Measurements from ENCODE around the gene CHD9. TPM values are rescaled to one million over a fixed set of nuclear protein-coding genes. Genes with fewer than 3 reads are reported as not detected.
A peak's percentile ranks its signal among the peaks of the same experiment; 100 is the strongest.

Gene CHD9
- total RNA-seq, 1 experiment from 2014 or later, result 25.4 TPM

DNA sequence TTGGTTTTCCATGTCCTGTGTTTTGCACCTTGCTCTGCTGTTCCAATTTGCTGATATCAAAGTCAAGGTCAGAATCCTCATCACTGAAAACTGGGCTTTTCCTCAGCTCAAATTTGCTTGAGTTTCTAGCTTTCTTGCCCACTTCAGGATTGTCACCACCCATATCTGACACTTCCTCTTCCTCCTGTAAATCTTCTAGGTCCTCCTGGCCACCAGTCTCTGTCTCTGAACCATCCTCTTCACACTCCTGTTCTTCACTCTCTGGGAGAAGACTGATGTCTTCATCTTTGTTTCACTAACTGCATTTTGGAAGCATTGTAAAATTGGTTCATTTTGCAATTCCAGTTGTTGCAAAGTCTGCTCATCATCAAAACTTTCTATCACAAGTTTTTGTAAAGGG lies 316.0 kb downstream of the CHD9 start:
- Histone ChIP-seq H3K4me1 (ENCODE audit: control insufficient read depth, insufficient read depth, low read length) (peaks cover 5% of the 10 kb centered on the region; the same call in 1 of the 2 replicates), H3K9me3 (ENCODE audit: control insufficient read depth, insufficient read depth, low read depth, low read length) (no peaks in the 10 kb centered on the region), H3K27ac (ENCODE audit: low read length) (no peak overlapping the region), H3K27me3 (ENCODE audit: control insufficient read depth, insufficient read depth, low read length) (peaks cover 25% of the 10 kb centered on the region), H3K4me3 (ENCODE audit: low read depth in 2 of 2, low read length in 2 of 2) (no peak overlapping the region), H3K36me3 (ENCODE audit: control insufficient read depth, insufficient read depth, low read length) (no peaks in the 10 kb centered on the region)
- ChIA-PET CTCF (no interaction called here), POLR2A (no interaction called here)
- intact Hi-C loops (cut with micrococcal nuclease; ENCODE audit: unreplicated experiment), result no loop called here
- TF ChIP-seq TCF7L2 (IDR thresholded peaks at IDR 0.05; ENCODE audit: low read depth, low read length), result no peak
- BruUV-seq (replicated peaks), result no TSS peak
- DNase-seq (ENCODE audit: low read depth, low spot score) (no peak), ATAC-seq (no peak)
- in situ Hi-C loops (cut with HindIII; ENCODE audit: low pct_unique_long_range_greater_than_20kb, low sequenced_read_pairs), result no loop called here

DNA sequence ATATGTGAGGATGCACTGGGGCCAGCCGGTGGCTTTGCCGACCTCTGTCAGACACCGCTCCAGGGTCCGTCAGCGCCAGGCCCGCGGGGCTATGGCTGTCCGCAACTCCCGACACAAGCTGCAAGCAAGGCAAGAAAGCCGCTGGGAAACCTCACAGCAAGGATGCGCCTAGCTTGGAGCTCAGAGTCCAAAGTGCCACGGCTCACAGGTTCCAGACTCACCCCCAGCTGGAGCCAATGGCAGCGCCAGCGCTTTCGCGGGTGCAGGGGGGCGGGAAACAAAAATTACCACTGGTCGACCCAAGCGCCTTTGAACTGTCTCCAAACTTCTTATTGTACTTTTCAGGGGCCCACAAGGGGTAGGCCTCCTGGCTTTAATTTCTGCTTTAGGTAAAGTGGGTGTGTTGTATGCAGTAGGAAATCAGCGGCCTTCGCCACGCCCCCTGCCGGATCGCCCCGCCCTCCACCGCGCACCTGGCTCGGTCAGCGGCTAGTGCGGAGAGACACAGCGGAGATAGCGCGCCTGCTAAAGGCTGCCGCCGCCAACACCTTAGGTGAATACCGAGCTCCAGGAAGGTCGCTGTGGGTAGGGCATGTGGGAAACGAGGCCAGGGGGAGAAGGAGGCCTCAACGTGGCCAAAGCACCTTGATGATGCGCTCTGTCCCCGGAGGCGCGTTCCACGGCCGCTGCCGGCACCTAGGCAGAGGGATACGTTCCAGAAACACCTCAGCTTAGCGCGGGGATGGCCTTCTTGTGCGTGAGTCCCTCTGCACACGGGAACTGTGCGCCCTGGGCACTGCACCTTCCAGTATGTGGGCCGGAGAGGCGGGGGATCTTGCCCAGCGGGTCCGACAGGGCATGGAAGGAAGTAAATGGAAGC lies 318.4 kb downstream of the CHD9 start:
- intact Hi-C loops (cut with micrococcal nuclease; ENCODE audit: unreplicated experiment), result no loop called here
- Histone ChIP-seq H3K27me3 (ENCODE audit: control insufficient read depth, insufficient read depth, low read length) (peaks cover 25% of the 10 kb centered on the region), H3K27ac (ENCODE audit: low read length) (no peak overlapping the region), H3K36me3 (ENCODE audit: control insufficient read depth, insufficient read depth, low read length) (no peaks in the 10 kb centered on the region), H3K9me3 (ENCODE audit: control insufficient read depth, insufficient read depth, low read depth, low read length) (no peaks in the 10 kb centered on the region), H3K4me1 (ENCODE audit: control insufficient read depth, insufficient read depth, low read length) (peaks cover 5% of the 10 kb centered on the region; the same call in 1 of the 2 replicates), H3K4me3 (ENCODE audit: low read depth in 2 of 2, low read length in 2 of 2) (peak overlapping the region; percentile 31 to 53)
- DNase-seq (ENCODE audit: low read depth, low spot score) (no peak), ATAC-seq (peak; percentile 68; the same call in 1 of the 2 replicates)
- in situ Hi-C loops (cut with HindIII; ENCODE audit: low pct_unique_long_range_greater_than_20kb, low sequenced_read_pairs), result no loop called here
- TF ChIP-seq, protein P1, sequence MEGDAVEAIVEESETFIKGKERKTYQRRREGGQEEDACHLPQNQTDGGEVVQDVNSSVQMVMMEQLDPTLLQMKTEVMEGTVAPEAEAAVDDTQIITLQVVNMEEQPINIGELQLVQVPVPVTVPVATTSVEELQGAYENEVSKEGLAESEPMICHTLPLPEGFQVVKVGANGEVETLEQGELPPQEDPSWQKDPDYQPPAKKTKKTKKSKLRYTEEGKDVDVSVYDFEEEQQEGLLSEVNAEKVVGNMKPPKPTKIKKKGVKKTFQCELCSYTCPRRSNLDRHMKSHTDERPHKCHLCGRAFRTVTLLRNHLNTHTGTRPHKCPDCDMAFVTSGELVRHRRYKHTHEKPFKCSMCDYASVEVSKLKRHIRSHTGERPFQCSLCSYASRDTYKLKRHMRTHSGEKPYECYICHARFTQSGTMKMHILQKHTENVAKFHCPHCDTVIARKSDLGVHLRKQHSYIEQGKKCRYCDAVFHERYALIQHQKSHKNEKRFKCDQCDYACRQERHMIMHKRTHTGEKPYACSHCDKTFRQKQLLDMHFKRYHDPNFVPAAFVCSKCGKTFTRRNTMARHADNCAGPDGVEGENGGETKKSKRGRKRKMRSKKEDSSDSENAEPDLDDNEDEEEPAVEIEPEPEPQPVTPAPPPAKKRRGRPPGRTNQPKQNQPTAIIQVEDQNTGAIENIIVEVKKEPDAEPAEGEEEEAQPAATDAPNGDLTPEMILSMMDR (IDR thresholded peaks at IDR 0.05), result no peak
- TF ChIP-seq POLR2AphosphoS5 (IDR thresholded peaks at IDR 0.05; ENCODE audit: low read depth, low read length) (no peak), SIN3A (IDR thresholded peaks at IDR 0.05; ENCODE audit: borderline replicate concordance, insufficient read depth, low read depth, low read length) (no peak), TCF7L2 (IDR thresholded peaks at IDR 0.05; ENCODE audit: low read depth, low read length) (no peak)
- TF ChIP-seq, protein P2, sequence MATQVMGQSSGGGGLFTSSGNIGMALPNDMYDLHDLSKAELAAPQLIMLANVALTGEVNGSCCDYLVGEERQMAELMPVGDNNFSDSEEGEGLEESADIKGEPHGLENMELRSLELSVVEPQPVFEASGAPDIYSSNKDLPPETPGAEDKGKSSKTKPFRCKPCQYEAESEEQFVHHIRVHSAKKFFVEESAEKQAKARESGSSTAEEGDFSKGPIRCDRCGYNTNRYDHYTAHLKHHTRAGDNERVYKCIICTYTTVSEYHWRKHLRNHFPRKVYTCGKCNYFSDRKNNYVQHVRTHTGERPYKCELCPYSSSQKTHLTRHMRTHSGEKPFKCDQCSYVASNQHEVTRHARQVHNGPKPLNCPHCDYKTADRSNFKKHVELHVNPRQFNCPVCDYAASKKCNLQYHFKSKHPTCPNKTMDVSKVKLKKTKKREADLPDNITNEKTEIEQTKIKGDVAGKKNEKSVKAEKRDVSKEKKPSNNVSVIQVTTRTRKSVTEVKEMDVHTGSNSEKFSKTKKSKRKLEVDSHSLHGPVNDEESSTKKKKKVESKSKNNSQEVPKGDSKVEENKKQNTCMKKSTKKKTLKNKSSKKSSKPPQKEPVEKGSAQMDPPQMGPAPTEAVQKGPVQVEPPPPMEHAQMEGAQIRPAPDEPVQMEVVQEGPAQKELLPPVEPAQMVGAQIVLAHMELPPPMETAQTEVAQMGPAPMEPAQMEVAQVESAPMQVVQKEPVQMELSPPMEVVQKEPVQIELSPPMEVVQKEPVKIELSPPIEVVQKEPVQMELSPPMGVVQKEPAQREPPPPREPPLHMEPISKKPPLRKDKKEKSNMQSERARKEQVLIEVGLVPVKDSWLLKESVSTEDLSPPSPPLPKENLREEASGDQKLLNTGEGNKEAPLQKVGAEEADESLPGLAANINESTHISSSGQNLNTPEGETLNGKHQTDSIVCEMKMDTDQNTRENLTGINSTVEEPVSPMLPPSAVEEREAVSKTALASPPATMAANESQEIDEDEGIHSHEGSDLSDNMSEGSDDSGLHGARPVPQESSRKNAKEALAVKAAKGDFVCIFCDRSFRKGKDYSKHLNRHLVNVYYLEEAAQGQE (IDR thresholded peaks at IDR 0.05; ENCODE audit: insufficient read depth in 1 of 2, low read depth in 2 of 2, low read length in 1 of 2), result no peak
- no TSS peak for BruUV-seq (replicated peaks)
- ChIA-PET CTCF (no interaction called here), POLR2A (no interaction called here)

DNA sequence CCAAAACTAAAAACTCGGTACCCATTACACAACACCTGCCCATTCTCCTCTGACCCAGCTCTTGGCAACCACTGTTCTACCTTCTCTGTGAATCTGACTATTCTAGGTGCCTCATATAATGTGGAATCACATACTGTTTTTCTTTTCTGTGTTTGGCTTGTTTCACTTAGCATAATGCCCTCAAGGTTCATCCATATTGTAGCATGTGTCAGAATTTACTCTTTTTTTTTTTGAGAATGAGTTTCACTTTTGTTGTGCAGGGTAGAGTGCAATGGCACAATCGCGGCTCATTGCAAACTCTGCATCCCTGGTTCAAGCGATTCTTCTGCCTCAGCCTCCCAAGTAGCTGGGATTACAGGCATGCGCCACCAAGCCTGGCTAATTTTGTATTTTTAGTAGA lies 320.0 kb downstream of the CHD9 start:
- DNase-seq (ENCODE audit: low read depth, low spot score) (no peak), ATAC-seq (no peak)
- Histone ChIP-seq H3K4me3 (ENCODE audit: low read depth in 2 of 2, low read length in 2 of 2) (no peak overlapping the region), H3K36me3 (ENCODE audit: control insufficient read depth, insufficient read depth, low read length) (no peaks in the 10 kb centered on the region), H3K27ac (ENCODE audit: low read length) (no peak overlapping the region), H3K4me1 (ENCODE audit: control insufficient read depth, insufficient read depth, low read length) (peaks cover 5% of the 10 kb centered on the region; the same call in 1 of the 2 replicates), H3K9me3 (ENCODE audit: control insufficient read depth, insufficient read depth, low read depth, low read length) (no peaks in the 10 kb centered on the region), H3K27me3 (ENCODE audit: control insufficient read depth, insufficient read depth, low read length) (peaks cover 24% of the 10 kb centered on the region)
- intact Hi-C loops (cut with micrococcal nuclease; ENCODE audit: unreplicated experiment) (no loop called here), in situ Hi-C loops (cut with HindIII; ENCODE audit: low pct_unique_long_range_greater_than_20kb, low sequenced_read_pairs) (no loop called here)
- CTCF ChIA-PET, result no interaction called here
- BruUV-seq (replicated peaks), result no TSS peak
- TF ChIP-seq, protein P1 (IDR thresholded peaks at IDR 0.05), result no peak
- TF ChIP-seq POLR2AphosphoS5 (IDR thresholded peaks at IDR 0.05; ENCODE audit: low read depth, low read length) (no peak), SIN3A (IDR thresholded peaks at IDR 0.05; ENCODE audit: borderline replicate concordance, insufficient read depth, low read depth, low read length) (no peak), TCF7L2 (IDR thresholded peaks at IDR 0.05; ENCODE audit: low read depth, low read length) (no peak)
- TF ChIP-seq, protein P2 (IDR thresholded peaks at IDR 0.05; ENCODE audit: insufficient read depth in 1 of 2, low read depth in 2 of 2, low read length in 1 of 2), result no peak
- POLR2A ChIA-PET, result no interaction called here
